ENCODE measurements around the gene PPY. TPM values are rescaled to one million over a fixed set of nuclear protein-coding genes. Genes with fewer than 3 reads are reported as not detected.

The PPY gene
- total RNA-seq, 4 donors from 2014 or later: not detected

DNA sequence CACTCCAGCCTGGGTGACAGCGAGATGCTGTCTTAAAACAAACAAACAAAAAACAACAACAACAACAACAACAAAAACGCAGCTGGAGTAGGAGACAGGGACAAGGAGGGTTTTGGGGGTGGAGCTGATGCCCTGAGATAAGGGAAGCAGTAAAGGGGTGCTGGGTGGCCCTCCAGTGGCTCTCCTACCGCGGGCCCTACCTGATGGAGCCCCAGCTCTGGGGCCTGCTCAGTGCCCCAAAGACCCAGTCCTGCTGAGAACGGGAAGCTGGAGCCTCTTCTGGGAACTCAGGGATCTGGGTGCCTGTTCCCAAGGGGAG, 40.9 kb upstream of the PPY start:
- TF ChIP-seq, protein P1, sequence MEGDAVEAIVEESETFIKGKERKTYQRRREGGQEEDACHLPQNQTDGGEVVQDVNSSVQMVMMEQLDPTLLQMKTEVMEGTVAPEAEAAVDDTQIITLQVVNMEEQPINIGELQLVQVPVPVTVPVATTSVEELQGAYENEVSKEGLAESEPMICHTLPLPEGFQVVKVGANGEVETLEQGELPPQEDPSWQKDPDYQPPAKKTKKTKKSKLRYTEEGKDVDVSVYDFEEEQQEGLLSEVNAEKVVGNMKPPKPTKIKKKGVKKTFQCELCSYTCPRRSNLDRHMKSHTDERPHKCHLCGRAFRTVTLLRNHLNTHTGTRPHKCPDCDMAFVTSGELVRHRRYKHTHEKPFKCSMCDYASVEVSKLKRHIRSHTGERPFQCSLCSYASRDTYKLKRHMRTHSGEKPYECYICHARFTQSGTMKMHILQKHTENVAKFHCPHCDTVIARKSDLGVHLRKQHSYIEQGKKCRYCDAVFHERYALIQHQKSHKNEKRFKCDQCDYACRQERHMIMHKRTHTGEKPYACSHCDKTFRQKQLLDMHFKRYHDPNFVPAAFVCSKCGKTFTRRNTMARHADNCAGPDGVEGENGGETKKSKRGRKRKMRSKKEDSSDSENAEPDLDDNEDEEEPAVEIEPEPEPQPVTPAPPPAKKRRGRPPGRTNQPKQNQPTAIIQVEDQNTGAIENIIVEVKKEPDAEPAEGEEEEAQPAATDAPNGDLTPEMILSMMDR (IDR thresholded peaks at IDR 0.05; ENCODE audit: low read depth): no peak

DNA sequence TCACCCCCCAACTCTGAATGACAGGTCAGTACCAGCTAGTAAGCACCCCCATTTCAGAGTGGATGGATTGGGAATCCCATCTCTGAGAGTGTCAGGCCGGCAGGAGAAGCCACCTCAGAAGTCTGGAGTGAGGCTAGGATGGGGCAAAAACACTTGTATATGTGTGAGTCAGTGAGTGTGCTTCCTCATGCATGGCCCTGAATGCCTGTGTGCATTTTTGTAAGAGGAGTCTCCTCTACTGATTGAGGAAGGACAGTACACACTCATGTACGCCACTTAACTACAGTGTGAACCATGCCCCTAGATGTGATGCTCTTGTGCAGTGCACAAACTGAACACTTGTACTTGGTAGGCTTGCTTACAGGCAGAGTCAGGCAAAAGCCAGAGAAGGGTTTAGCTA, 39.9 kb upstream of the PPY start:
- TF ChIP-seq, protein P1 (IDR thresholded peaks at IDR 0.05; ENCODE audit: low read depth): no peak

DNA sequence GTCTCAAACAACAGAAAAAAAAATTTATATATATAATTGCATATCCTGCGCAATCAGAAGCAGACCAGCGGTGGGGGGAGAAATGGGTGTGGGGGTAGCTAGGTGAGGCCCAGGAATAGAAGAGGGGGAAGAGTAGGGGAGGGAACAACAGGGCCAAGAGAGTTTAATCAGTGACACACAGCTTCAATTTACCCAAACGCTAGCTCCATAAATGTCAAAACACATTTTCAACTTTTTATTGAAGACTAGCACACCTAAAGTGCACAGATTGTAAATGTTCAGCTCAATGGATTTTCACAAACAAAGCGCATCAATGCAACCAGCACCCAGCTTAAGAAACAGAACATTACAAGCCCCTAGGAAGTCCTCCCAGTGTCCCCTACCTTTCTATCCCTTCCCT, 37.4 kb upstream of the PPY start:
- TF ChIP-seq, protein P1 (IDR thresholded peaks at IDR 0.05; ENCODE audit: low read depth): no peak

DNA sequence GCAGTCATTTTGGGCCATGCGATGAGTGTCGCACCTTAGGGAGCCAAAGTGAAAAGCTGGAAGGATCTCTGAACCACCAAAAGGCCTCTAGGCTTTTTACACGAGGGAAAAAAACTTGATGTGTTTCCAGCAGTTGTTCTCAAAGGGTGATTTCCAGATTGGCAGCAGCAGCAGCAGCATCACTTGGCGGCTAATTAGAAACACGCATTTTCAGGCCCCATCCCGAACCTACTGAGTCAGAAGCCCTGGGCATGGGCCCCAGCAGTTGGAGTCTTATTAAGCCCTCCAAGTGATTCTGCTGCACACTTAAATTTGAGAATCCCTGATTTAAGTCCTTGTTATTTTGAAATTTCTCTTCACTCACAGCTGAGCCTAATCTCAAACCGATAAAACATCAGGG, 36.7 kb upstream of the PPY start:
- TF ChIP-seq, protein P1 (IDR thresholded peaks at IDR 0.05; ENCODE audit: low read depth): no peak

DNA sequence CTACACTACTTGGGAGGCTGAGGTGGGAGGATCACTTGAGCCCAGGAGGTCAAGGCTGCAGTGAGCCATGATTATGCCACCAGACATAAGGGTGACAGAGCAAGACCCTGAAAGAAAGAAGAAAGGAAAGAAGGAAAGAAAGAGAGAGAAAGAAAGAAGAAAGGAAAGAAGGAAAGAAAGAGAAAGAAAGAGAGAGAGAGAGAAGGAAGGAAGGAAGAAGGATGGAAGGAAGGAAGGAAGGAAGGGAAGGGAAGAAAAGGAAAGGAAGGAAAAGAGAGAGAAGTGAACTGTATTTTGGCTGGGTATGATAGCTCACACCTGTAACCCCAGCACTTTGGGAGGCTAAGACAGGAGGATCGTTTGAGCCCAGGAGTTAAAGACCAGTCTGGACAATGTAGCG, 35.8 kb upstream of the PPY start:
- TF ChIP-seq, protein P1 (IDR thresholded peaks at IDR 0.05; ENCODE audit: low read depth): no peak

DNA sequence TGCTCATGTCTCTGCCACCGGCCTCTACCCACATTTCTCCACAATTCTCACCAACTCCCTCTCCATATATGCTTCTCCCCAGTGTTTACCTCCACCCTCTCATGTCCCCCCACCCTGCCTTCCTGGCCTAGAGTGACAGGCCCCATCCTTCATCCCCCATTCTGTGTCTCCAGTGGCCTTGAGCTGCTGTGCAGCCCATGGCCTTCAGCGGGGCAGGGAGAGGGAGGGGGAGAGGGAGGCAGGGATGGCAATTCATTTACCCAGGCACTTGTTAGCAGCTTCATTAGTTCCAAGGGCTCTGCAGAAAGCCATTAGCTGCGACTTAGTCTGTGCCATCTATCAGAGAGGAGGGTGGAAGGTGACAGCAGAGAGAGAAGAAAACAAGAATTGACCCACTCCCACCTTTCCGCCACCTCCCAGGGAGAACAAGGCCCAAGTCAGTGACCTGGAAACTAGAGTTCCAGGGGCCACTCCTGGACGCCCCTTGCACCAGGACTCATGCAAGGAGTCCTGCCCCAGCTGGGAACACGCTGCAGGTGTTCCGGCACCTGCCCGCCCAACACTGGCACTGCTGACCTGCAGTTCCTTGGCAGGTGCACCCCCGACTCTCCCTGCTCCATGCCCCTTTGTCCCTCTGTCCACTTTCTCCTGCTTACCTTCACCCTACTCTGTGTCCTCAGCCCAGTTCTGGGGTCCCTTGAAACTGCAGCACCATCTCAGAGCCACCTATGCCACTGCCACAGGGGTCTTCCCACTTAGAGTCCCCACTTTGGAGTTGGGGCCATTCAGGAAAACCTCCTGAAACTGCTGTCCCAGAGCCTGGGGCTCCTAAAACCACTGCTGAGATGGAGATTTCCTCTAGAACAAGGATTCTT, 34.9 kb upstream of the PPY start:
- TF ChIP-seq, protein P1 (IDR thresholded peaks at IDR 0.05; ENCODE audit: low read depth): no peak

DNA sequence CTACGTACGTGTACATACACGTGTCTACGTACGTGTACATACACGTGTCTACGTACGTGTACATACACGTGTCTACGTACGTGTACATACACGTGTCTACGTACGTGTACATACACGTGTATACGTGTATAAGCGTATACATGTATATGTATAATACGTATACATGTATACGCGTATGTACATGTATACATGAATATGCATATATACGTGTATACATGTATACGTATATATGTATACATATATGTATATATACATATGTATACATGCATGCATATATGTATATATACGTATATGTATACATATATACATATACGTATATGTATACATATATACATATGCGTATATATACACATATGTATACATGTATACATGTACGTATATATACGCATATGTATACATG, 33.6 kb upstream of the PPY start:
- TF ChIP-seq, protein P1 (IDR thresholded peaks at IDR 0.05; ENCODE audit: low read depth): no peak
